Endothelial cell of umbilical vein (primary cell): ENCODE measurements around the gene CFAP97. TPM values are rescaled to one million over a fixed set of nuclear protein-coding genes. Genes with fewer than 3 reads are reported as not detected.

Experiments
- BruUV-seq: library from RNA; stranded (reverse); fragments of 400-500 nt; replicated peaks from 2 replicates; lab custom pipeline; 2021; lab: Mats Ljungman, UMichigan
- CTCF ChIA-PET: fragments of 300-600, 350-600 bp; sonication (Branson Sonifier 250); formaldehyde crosslinking; loops from one replicate; lab custom pipeline; 2021; ENCODE audit warnings: antibody characterized with exemption, inconsistent platforms; lab: Charles Lee
- POLR2A ChIA-PET: fragments of 300-600, 350-600 bp; sonication (Branson Sonifier 250); formaldehyde crosslinking; loops from one replicate; lab custom pipeline; 2021; ENCODE audit warnings: antibody characterized with exemption, inconsistent platforms; lab: Charles Lee
- DNase-seq: peaks from one replicate; pipeline ENCODE4 v3.0.0-alpha.2; 2011; ENCODE audit warnings: low read depth, low spot score
- FAIRE-seq: peaks from 2 replicates; lab custom pipeline; 2011; peaks lifted over from hg19 to GRCh38; lab: Jason Lieb, UNC
- H2AFZ ChIP-seq: 2 replicates; pipeline ENCODE4 v1.6.0; 2012; ENCODE audit warnings: low read depth, low read length, control low read depth, inconsistent platforms
- H3K27ac ChIP-seq: 2 replicates; pipeline ENCODE4 v1.5.1; 2011; ENCODE audit warnings: low read depth, mild to moderate bottlenecking, control low read depth, low read length, moderate library complexity; ENCODE audit not compliant: insufficient read depth
- H3K27me3 ChIP-seq, 2 experiments: 2 replicates each; pipeline versions ENCODE4 v1.6.0 to v1.6.1; 2011; ENCODE audit warnings: low read length in 2 of 2, mixed read lengths in 1 of 2; ENCODE audit not compliant: control insufficient read depth in 2 of 2, insufficient read depth in 2 of 2
- H3K36me3 ChIP-seq, 2 experiments: 2 replicates in 1 of 2; 3 replicates in 1 of 2; pipeline ENCODE4 v1.5.1; 2011; ENCODE audit warnings: low read length in 2 of 2, mild to moderate bottlenecking in 1 of 2, moderate library complexity in 1 of 2; ENCODE audit not compliant: control insufficient read depth in 2 of 2, insufficient read depth in 2 of 2; ENCODE audit errors: extremely low read depth in 1 of 2
- H3K4me1 ChIP-seq: 3 replicates; pipeline ENCODE4 v1.5.1; 2011; ENCODE audit warnings: mild to moderate bottlenecking, low read length; ENCODE audit not compliant: control insufficient read depth, insufficient read depth; ENCODE audit errors: extremely low read depth
- H3K4me2 ChIP-seq: 2 replicates; pipeline ENCODE4 v1.6.1; 2011; ENCODE audit warnings: low read length, control low read depth, mixed read lengths; ENCODE audit not compliant: insufficient read depth
- H3K4me3 ChIP-seq, 3 experiments: fragments of 200-600 bp in 1 of 3; sonication (generic), shearing (Covaris generic) in 1 of 3; replicated peaks in 1 of 3; 2 replicates each; pipeline ENCODE4 v1.5.1; 2011 to 2016; ENCODE audit warnings: control low read depth in 3 of 3, low read length in 3 of 3, mild to moderate bottlenecking in 2 of 3, inconsistent platforms in 1 of 3, low read depth in 1 of 3, moderate library complexity in 1 of 3; ENCODE audit not compliant: insufficient read depth in 1 of 3
- H3K79me2 ChIP-seq: 2 replicates; pipeline ENCODE4 v1.6.0; 2012; ENCODE audit warnings: low read length, inconsistent platforms; ENCODE audit not compliant: control insufficient read depth, insufficient read depth
- H3K9ac ChIP-seq: replicated peaks from 2 replicates; pipeline ENCODE3; 2011; ENCODE audit warnings: low read length, control low read depth; ENCODE audit not compliant: insufficient read depth; ENCODE audit errors: extremely low read depth
- H3K9me1 ChIP-seq: replicated peaks from 3 replicates; pipeline ENCODE4 v1.6.0; 2011; ENCODE audit warnings: mild to moderate bottlenecking, low read length; ENCODE audit not compliant: control insufficient read depth, insufficient read depth; ENCODE audit errors: extremely low read depth
- H3K9me3 ChIP-seq: replicated peaks from 2 replicates; pipeline ENCODE4 v1.5.1; 2012; ENCODE audit warnings: low read length, inconsistent platforms; ENCODE audit not compliant: control insufficient read depth, insufficient read depth
- H4K20me1 ChIP-seq: replicated peaks from 2 replicates; pipeline ENCODE3; 2011; ENCODE audit warnings: mild to moderate bottlenecking, low read length; ENCODE audit not compliant: control insufficient read depth, insufficient read depth; ENCODE audit errors: extremely low read depth
- CTCF ChIP-seq, 2 donors: IDR thresholded peaks; 1 replicate in 1 of 2; 2 replicates in 1 of 2; pipeline ENCODE4 v1.5.1; 2011; ENCODE audit warnings: low read length in 2 of 2, mild to moderate bottlenecking in 2 of 2, moderate library complexity in 2 of 2, control low read depth in 1 of 2, inconsistent platforms in 1 of 2, low read depth in 1 of 2; ENCODE audit not compliant: insufficient read depth in 1 of 2; ENCODE audit errors: extremely low read depth in 1 of 2
- EZH2 ChIP-seq: IDR thresholded peaks from 2 replicates; pipeline ENCODE4 v1.6.1; 2012; ENCODE audit warnings: borderline replicate concordance, low read depth, mild to moderate bottlenecking, moderate library complexity, low read length, inconsistent platforms; ENCODE audit not compliant: severe bottlenecking
- FOS ChIP-seq: IDR thresholded peaks from 2 replicates; pipeline ENCODE4 v1.6.1; 2011; ENCODE audit warnings: mild to moderate bottlenecking, low read length, moderate library complexity, borderline replicate concordance; ENCODE audit not compliant: insufficient read depth
- GATA2 ChIP-seq: IDR thresholded peaks from 2 replicates; pipeline ENCODE4 v1.7.0; 2011; ENCODE audit warnings: low read depth, mild to moderate bottlenecking, moderate library complexity, mixed read lengths, low read length; ENCODE audit not compliant: insufficient read length, insufficient read depth
- JUN ChIP-seq: IDR thresholded peaks from 2 replicates; pipeline ENCODE4 v1.6.1; 2011; ENCODE audit warnings: borderline replicate concordance, low read depth; ENCODE audit not compliant: insufficient read length, insufficient read depth
- MAX ChIP-seq: IDR thresholded peaks from 2 replicates; pipeline ENCODE4 v1.6.1; 2011; ENCODE audit not compliant: insufficient read depth, insufficient read length
- MYC ChIP-seq: IDR thresholded peaks from one replicate; pipeline ENCODE4 v1.6.1; 2011; ENCODE audit warnings: mild to moderate bottlenecking, low read depth, low read length
- POLR2A ChIP-seq: IDR thresholded peaks from 2 replicates; pipeline ENCODE4 v1.6.1; 2012; ENCODE audit warnings: low read depth, mild to moderate bottlenecking, control low read depth, low read length
- POLR2AphosphoS5 ChIP-seq: IDR thresholded peaks from 2 replicates; pipeline ENCODE4 v1.6.1; 2012; ENCODE audit warnings: low read depth, mild to moderate bottlenecking, control low read depth, low read length, moderate library complexity; ENCODE audit not compliant: insufficient read depth
- dilution Hi-C: fragments of 300-500 bp; cut with MboI; formaldehyde crosslinking; loops from one replicate; pipeline ENCODE4 v1.15.0; 2019; ENCODE audit warnings: low sequenced_read_pairs; ENCODE audit not compliant: extremely low pct_ligation_motif_present
- intact Hi-C: fragments of 100-400 bp; cut with micrococcal nuclease; formaldehyde crosslinking; loops from one replicate; pipeline ENCODE4 v1.10.0; 2022
- polyA plus RNA-seq, 4 experiments: library from polyadenylated mRNA; depleted of rRNA in 3 of 4; stranded (reverse) in 3 of 4; unstranded in 1 of 4; fragments of >200 nt; gene quantifications; 2 replicates each; pipeline versions ENCODE4 v1.2.1 to v1.2.3, GENCODE V29; 2011 to 2012; ENCODE audit warnings: missing spikeins in 1 of 4
- total RNA-seq: library from RNA; stranded (reverse); gene quantifications from 2 replicates; pipeline ENCODE4 v1.2.3, GENCODE V29; 2021

Gene CFAP97
- total and polyA plus RNA-seq, 2 donors (not counting 3 experiments of a cell fraction or from before 2014, with no cell fraction given), result 5.3 to 22.4 TPM

- H2AFZ ChIP-seq, result no peak overlapping the region
- H4K20me1 ChIP-seq, result no peaks in the 10 kb centered on the region
- CTCF ChIA-PET, result no interaction called here
- POLR2A ChIA-PET, result interaction anchor here (0.6 kb wide), 1 partner anchor 49 kb away, joined by 4 read pairs; no protein-coding TSS in a partner anchor
- H3K27me3 ChIP-seq, result no peaks in the 10 kb centered on the region
- peaks cover 27% of the 10 kb centered on the region for H3K79me2 ChIP-seq
- TF ChIP-seq MAX (no peak), CTCF (IDR thresholded peaks at IDR 0.05; ENCODE audit: extremely low read depth in 1 of 2, insufficient read depth in 1 of 2, low read depth in 1 of 2, low read length in 2 of 2) (no peak)
- intact Hi-C loops (loop anchor here (5.0 to 10.0 kb wide), 3 partner anchors 627 to 1703 kb away; partner anchors contain the start of gene ING2), dilution Hi-C loops (no loop called here)
- no peak overlapping the region for H3K4me2 ChIP-seq
- no TSS peak for BruUV-seq
- H3K36me3 ChIP-seq, result no peaks in the 10 kb centered on the region
- no peak for DNase-seq
- no peaks in the 10 kb centered on the region for H3K9me3 ChIP-seq
- no peaks in the 10 kb centered on the region for H3K9me1 ChIP-seq
- H3K27ac ChIP-seq, result no peak overlapping the region
- no peak for FAIRE-seq
- H3K4me1 ChIP-seq, result peaks cover 42% of the 10 kb centered on the region
- no peak overlapping the region for H3K9ac ChIP-seq
- no peak overlapping the region for H3K4me3 ChIP-seq
Measured at GRCh38 chr4:185207466-185207865, 3.7 kb upstream of the CFAP97 start.

GRCh38 chr4:185205697-185206342 is 2.0 kb upstream of the CFAP97 start:
- TF ChIP-seq POLR2AphosphoS5 (no peak), JUN (no peak), FOS (no peak), CTCF (IDR thresholded peaks at IDR 0.05; ENCODE audit: extremely low read depth in 1 of 2, insufficient read depth in 1 of 2, low read depth in 1 of 2, low read length in 2 of 2) (no peak), MAX (no peak), POLR2A (no peak), EZH2 (no peak), GATA2 (no peak), MYC (no peak)
- FAIRE-seq (no peak), DNase-seq (peak; percentile 46)
- ChIA-PET POLR2A (no interaction called here), CTCF (interaction anchor here (1.7 kb wide), 1 partner anchor 832 kb away, joined by 5 read pairs; no protein-coding TSS in a partner anchor)
- H3K9me1 ChIP-seq, result no peaks in the 10 kb centered on the region
- H3K4me3 ChIP-seq, result no peak overlapping the region
- peaks cover 14% of the 10 kb centered on the region for H3K79me2 ChIP-seq
- H3K4me1 ChIP-seq, result peaks cover 39% of the 10 kb centered on the region
- H3K36me3 ChIP-seq, result no peaks in the 10 kb centered on the region
- intact Hi-C loops (loop anchor here (5.0 to 10.0 kb wide), 3 partner anchors 629 to 1701 kb away; partner anchors contain the start of gene ING2), dilution Hi-C loops (no loop called here)
- H3K9me3 ChIP-seq, result no peaks in the 10 kb centered on the region
- H3K9ac ChIP-seq, result no peak overlapping the region
- no peaks in the 10 kb centered on the region for H3K27me3 ChIP-seq
- H3K27ac ChIP-seq, result no peak overlapping the region
- H4K20me1 ChIP-seq, result no peaks in the 10 kb centered on the region
- no TSS peak for BruUV-seq
- H3K4me2 ChIP-seq, result no peak overlapping the region
- no peak overlapping the region for H2AFZ ChIP-seq
